Fibroblast of the conjunctiva (primary cell): ENCODE results near the gene HS6ST2.
"Not testable (repeated sequence)": the region's sequence is repeated elsewhere in the genome, so short reads cannot be mapped to it uniquely, and the experiment has no call there.

Source experiments
- DNase-seq: peaks from one replicate; pipeline ENCODE4 v3.0.0-alpha.2; 2010; ENCODE audit warnings: low read depth

The HS6ST2 gene

DNA sequence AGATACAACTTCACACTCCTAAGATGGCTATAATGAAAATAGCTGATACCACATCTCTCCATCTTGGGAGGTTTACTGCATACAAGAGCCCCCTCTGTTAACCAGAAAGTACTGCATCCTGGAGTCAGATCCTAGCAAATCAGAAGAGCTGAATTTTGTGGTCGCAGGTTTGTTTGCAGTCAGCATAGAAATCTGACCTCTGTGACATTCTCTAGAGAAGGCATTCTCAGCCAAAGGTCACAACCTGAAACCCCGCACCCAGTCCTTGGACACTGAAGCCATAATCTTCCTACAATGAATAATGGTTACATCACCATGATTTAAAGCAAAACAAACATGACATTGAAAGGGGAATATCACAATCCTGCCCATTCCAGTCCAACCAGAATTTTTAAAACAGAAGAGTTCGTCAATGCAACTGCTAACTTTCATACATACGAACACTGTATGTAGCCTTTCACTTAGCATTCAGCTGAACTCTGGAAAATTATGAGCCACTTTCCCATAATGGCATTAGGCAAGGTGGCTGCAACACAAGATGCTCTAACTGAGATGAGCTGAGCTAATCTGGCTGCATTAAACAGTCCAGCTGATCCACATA lies 17.6 kb downstream of the HS6ST2 start:
- no peak for DNase-seq

DNA sequence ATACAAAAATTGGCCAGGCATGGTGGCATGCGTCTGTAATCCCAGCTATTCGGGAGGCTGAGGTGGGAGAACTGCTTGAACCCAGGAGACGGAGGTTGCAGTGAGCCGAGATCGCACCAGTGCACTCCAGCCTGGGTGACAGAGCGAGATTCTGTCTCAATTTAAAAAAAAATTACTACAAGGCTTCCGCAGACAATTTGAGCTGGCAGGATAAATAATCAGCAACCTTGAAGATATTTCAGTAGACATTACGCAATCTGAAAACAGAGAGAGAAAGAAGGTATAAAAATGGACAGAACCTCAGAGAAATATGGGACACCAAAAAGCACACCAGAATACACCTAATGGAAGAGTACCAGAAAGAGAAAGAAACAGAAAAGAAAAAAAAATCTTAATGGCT lies 25.3 kb downstream of the HS6ST2 start:
- DNase-seq: no peak

DNA sequence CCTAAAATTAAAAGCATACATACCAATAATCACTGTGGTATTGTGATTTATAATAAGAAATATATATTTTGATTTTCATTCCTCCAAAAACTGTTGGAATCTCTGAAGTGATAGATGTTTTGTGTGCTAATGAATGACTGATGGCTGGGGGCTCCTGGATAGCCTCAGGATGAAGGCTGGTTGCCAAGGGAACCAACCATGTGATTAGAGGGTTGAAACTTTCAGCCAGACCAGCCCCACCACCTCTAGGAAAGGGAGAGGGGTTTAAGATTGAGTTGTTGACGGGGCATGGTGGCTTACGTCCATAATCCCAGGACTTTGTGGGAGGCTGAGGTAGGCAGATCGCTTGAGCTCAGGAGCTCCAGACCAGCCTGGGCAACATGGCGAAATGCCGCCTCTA lies 34.0 kb downstream of the HS6ST2 start:
- DNase-seq: no peak

DNA sequence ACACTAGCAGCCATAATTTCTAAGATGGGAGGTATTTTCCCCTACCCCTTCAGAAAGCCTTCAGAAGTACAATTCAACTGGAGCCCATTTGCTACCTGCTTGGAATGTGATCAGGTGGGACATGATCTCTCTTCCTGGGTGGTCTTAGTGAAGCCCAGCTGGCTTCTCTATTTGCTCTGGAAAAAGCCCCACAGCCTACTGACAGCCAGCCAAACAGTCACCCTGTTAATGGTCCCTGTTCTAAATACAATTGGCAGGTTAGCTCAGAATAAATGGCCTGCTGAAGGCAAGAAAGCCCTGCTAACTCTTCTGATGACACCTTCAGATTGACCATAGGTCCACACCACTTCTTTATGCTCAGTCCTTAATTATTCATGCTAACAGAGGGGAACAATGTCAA lies 39.9 kb downstream of the HS6ST2 start:
- DNase-seq: no peak

DNA sequence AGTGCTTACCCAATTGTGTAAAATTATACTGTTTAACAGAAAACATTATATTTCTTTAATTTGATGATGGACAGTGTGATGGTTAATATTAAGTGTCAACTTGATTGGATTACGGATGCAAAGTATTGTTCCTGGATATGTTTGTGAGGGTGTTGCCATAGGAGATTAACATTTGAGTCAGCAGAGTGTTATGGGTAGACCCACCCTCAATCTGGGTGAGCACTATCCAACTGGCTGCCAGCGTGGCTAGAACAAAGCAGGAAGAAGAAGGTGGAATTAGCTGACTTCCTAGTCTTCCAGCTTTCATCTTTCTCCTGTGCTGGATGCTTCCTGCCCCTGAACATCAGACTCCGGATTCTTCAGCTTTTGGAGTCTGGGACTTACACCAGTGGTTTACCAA lies 42.1 kb downstream of the HS6ST2 start:
- DNase-seq: no peak

DNA sequence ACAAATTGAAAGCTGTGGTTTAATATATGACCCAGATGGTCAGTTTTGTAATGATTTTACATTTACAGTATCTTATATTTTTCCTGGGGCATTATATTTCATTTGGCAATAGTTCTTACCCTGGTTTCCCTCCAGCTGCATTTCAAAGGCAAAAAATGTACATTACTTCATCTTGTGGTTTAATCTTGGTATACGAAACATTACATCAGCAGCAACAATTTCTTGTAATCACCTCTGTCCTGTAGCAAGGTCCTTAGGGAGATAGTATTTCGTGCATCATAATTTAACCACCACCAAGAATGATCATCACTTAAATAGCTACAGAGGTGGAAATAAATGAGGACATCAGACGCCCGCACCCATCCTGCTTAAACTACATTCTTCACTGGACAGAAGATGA lies 48.8 kb downstream of the HS6ST2 start:
- peak; percentile 53 for DNase-seq

DNA sequence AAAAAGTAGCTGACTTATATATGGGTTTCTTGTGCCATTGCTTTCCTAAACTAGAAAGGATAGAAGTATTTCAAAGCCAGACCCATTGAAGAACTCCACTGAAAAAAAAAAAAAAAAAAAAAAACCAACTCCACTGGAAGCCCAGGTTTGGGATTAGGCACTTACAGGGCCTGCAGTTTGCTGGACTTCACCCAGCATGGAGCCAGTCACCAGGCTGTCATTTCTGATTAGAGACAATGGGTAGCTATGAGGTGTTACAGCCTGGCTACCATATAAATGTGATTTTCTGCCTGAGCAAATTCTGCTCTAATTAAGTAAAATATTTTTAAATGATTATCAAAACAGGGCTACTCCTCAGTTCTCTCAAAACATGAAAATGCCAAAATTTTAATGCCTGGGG lies 49.5 kb downstream of the HS6ST2 start:
- DNase-seq: no peak

DNA sequence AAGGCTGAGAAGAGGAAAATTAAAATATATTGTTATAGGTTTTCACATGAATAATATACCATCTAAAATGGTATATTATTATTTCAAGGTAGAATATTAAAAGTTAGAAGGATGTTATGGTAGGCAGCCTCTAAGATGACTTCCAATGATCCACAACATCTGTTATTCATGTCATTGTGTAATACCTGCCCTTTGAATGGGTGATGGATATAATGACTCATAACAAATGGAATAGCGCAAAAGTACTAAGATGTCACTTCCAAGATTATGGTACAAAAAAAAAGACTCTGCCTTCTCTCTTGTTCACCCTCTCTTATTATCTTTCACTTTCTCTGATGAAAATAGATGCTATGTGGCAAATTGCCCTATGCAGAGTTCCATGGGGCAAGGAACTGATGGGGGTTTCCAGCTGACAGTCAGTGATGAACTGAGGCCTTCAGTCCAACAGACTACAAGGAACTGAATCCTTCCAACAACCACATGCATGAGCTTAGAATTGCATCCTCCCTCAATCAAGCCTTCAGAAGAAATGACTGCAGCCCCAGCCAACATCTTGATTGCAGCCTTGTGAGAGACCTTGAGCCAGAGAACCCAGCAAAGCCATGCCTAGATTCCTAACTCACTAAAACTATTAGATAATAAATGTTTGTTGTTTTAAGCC lies 57.7 kb downstream of the HS6ST2 start:
- DNase-seq: no peak

DNA sequence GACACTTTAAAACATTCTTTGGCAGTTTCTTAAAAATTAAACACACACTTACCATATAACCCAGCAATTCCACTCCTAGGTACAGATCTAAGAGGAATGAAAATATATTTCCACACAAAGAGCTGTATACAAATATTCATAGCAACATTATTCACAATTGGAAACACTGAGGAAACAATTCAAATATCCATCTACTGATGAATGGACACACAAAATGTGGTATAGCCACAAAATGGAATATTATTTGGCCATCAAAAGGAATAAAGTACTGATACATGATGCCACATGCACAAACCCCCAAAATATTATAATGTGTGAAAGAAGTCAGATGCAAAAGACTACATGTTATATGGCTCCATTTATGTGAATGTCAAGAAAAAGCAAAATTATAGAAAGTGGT lies 70.9 kb downstream of the HS6ST2 start:
- no peak for DNase-seq

DNA sequence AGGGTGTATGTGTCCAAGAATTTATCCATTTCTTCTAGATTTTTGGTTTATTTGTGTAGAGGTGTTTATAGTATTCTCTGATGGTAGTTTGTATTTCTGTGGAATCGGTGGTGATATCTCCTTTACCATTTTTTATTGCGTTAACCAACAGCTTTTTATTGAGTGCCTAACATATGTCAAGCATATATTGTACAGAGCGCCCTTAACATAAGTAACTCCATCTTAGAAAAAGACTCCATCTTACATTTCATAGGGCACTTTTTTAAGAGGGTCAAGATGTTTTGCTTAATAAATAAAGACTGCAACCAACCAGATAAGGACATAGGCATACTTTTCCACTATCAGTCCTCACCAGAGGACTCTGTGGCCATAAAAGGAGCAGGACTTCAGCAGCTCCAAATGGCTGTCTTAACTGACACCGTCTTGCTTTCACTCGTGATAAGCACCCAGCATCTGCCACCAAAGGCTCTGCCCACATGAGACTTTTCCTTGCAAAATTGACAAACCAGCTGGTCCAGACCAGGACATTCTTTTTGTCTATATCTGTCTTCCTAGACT lies 75.0 kb downstream of the HS6ST2 start:
- no peak for DNase-seq

DNA sequence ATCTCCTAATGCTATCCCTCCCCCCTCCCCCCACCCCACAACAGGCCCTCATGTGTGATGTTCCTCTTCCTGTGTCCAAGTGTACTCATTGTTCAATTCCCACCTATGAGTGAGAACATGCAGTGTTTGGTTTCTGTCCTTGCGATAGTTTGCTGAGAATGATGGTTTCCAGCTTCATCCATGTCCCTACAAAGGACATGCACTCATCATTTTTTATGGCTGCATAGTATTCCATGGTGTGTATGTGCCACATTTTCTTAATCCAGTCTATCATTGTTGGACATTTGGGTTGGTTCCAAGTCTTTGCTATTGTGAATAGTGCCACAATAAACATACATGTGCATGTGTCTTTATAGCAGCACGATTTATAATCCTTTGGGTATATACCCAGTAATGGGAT lies 77.7 kb downstream of the HS6ST2 start:
- not testable (repeated sequence) for DNase-seq

DNA sequence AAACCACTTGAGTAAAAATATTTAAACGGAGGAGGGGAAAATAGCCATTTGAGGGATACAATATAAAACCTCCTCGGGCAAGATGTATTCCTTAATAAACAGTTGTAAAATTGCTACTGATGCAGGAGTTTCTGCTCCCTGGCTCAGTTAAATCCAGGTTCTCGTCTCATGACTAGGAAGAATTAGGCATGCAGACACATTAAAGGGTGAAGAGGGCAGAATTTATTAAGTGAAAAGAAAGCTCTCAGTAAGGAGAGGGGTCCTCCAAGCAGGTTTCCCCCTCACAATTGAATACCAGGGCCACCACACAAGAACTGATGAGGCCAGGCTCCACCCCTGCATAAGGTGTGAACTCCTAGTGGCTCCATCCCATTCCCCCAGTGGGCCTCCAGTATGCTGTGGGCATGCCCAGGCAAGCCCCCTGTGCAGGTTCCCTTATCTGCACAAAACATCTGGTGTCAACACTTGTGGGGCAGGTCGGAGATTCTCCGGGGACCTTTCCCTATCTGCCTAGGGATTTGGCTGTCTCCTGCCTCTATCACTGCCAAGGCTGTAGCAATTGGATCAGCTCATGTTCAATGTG lies 80.4 kb downstream of the HS6ST2 start:
- DNase-seq: no peak

DNA sequence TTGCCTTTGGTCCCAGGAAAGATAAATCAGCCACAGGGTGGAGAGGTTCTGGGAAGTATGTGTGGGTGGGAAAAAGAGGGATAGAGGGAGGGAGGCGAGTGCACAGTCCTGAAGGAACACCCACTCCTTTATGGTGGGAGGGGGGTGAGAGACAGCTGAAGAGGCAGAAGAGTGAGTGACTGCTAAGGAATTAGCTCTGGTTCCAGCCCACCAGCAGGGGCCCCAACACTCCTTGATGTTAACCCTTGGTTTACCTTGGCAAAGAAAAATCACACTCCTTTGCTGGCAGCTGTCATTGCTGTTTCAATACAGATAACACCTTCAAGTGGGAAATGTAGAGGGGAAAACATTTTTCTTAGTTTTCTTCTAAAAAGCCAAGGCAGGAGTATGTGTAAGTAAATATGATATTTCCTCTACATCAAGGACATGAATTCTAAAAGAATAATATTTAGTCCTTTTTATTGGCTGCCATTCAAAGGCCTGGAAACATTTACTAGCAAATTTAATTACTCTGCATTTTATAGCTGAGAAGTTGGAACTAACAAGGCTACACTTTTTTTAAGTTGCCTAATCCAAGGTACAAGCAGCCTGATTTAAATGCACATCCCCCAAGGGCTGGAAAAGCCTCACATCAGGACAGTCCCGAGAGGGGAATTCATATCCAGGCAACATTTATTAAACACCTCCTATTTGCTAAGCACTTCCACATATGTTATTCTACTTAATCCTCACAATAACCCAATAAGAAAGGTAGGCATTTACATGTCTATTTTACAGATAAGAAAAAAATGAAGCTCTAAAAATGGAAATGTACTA lies 81.7 kb downstream of the HS6ST2 start:
- no peak for DNase-seq

DNA sequence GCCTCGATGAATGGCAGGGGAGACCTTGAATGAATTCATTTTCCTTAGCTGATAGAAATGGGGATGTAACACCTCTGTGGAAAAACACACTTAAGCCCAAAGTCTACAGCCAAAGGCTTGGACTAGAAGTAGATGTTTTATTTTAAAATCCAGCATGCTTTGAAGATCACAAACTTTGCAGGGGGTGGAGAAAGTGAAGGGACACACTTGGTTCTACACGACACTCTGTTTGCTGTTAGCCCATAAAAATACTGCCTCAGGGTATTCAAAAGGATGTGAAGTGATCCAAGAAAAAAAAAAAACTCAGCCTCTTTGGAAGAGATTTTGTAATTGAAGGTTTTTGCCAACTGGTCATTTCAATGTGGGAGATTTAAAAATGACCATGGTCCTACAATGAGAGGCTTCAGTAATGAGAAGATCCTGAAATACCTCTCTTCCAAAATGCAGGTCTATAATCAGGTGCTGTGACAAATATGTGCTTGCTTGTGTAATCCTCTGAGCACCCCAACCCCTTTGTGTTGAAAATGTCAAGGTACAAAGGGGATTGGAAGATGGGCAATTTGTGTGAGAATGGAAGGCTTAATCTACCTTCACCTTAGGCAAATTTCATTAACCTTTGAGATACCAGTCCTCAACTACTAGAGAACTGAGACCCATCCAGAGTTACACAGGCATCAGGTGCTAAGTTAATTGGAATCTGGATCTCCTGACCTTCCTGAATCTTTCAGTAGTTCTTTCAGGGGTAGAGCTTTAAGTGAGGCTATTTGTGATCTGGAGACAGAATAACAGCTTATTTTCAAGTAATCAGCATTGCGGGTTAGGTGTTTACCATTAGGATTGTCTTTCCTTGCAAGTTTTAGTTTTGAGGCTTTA lies 82.5 kb downstream of the HS6ST2 start:
- no peak for DNase-seq

DNA sequence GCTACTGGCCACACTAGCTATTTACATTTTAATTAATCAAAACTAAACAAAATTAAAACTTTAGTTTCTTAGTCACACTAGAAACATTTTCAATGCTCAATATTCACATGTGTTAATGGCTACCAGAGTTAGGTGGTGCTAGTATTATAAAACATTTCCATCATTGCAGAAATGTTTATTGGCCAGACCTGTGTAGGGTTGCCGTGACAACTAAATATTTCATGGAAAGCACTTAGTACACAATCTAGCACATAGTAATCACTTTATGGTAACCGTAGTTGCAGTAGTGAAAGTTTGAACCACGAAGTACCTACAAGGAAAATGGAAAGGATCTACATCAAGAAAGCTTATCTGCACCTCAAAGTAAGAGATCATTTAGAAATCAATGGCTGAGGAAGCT lies 95.9 kb downstream of the HS6ST2 start:
- no peak for DNase-seq

DNA sequence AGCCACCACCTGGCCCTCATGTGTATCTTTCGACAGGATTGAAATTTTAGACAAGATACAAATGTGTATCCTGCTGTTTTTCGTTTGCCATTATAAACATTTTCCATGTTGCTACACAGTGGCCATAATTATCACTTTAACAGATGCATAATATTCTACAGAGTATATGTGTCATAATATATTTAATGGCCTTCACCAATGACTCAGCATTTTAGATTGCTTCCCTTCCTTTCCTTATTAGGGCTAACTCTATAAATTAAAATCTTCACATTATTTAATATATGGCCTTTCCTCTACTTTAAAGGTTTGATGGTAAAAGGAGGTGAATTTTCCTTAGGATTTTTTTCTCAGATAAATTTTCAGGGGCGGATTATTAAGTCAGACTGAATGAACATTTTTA lies 97.4 kb downstream of the HS6ST2 start:
- no peak for DNase-seq

DNA sequence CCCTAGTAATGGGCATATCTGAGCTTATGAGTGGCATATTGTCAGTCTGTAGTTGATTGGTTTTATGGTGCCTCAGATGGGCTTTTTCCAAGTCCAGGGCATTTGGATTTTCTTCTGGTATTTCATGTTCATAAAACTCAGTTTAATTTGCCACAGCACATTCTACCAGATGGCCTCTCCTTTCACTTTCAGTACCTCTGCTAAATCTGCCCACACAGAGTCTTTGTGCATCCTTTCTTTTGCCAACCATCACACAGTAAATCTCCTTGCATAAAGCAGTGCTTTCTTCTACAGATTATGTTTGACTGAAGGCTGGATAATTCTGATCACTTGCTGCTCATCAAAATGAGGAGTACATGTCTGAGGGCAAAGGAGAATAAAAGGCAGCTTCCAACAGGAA lies 98.2 kb downstream of the HS6ST2 start:
- no peak for DNase-seq

DNA sequence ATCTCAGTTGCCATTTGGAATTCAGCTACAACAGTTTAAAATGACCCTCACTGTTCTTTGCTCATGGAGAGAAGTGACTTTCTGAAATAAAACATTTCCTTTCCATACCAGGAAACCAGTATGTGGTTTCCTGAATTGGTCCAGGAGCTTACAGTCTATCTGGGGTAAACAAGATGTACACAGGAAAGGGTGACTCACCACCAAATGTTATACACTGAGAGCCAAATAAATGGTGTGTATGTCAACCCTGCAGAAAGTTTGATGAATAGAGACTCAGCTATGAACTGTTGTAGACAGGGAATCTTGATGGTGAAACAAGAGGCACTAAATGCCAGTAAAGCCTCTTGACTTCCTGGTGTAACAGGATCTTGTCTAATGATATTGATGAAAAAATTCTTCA lies 100.4 kb downstream of the HS6ST2 start:
- no peak for DNase-seq

DNA sequence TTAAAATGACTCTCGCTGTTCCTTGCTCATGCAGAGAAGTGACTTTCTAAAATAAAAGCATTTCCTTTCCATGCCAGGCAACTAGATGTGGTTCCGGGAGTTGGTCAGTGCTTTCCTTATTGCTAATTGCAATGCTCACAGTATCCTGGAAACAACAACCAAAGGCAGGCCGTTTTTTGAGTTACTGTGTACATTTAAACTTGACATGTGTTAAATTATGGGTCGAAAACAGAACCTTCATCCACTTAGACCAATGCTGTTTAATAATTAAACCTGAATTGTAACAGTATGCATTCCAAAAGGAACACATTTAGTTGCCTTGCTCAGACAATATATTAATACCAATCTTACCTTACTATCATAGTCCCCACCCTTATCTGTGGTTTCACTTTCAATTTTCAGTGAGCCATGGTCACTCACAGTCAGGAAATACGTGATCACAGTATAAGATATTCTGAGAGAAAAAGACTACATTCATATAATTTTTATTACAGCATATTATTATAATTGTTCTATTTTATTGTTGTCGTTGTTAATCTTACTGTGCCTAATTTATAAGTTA lies 102.6 kb downstream of the HS6ST2 start:
- DNase-seq: no peak

DNA sequence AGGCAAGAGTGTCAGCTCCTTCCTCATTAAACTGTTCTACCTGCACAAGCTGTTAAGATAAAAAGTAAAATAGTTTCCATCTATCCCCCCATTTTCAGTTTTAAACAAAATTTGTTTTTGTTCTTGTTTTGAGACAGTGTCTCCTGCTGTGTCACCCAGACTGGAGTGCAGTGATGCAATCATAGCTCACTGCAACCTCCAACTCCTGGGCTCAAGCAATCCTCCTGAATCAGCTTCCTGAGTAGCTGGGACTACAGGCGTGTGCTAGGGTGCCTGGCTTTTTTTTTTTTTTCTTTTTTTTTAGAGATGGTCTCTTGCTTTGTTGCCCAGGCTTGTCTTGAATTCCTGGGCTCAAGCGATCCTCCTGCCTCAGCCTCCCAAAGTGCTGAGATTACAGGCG lies 105.4 kb downstream of the HS6ST2 start:
- DNase-seq: peak; percentile 2

DNA sequence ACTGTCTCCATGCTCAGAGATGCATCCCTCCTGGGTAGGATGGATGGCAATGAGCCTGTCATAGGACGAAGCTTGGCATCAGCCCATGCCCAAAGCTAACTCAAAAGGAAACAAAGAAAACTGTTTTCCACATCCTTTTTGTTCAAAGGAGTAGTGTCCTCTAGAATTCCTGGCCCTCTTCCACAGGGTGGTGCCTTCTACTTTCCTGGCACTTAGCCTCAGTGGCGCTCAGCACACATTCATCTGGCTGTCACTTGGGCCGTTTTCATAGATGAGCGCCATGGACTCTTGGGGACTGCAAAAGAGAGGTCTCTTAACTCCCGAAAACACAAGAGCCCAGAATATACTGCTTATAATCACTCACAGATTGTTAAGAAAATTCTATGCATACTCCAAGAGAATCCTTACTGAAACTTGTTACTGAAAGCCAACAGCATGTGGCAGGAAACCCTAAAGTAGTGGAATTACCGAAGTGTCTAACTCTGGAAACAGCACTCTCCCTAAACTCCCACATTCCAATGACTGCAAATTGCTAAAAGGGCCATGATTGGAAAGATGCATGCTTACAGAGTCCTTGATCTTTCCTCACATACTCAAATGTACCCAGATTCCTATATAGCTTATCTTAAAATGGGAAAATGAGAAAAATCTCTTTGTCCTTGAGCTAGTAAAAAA lies 110.0 kb downstream of the HS6ST2 start:
- DNase-seq: no peak
